GM12872 (cell line): ENCODE results near the gene SMC1B.

Source experiments
- TF ChIP-seq, protein P1 (sequence below): IDR thresholded peaks from 3 replicates; pipeline ENCODE4 v1.5.1; 2011; ENCODE audit warnings: low read depth, mild to moderate bottlenecking, low read length, moderate library complexity; ENCODE audit not compliant: insufficient read depth

Gene SMC1B

DNA sequence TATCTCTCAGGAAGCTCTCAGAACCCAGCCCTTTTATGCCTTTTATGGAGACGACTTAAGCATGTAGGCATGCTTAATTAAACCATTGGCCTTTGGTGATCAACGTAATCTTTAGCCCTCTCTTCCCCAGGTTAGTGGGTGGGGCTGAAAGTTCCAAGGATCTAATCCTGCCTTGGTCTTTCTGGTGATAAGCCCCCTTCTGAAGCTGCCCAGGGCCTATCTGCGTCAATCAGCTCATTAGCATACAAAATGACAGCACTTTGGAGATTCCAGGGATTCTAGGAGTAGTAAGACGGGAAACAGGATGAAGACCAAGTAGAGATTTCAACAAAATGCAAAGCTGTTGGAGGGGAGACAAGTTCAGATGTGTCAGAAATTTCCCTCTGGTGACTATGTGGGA is 100.5 kb downstream of the SMC1B start:
- TF ChIP-seq, protein P1, sequence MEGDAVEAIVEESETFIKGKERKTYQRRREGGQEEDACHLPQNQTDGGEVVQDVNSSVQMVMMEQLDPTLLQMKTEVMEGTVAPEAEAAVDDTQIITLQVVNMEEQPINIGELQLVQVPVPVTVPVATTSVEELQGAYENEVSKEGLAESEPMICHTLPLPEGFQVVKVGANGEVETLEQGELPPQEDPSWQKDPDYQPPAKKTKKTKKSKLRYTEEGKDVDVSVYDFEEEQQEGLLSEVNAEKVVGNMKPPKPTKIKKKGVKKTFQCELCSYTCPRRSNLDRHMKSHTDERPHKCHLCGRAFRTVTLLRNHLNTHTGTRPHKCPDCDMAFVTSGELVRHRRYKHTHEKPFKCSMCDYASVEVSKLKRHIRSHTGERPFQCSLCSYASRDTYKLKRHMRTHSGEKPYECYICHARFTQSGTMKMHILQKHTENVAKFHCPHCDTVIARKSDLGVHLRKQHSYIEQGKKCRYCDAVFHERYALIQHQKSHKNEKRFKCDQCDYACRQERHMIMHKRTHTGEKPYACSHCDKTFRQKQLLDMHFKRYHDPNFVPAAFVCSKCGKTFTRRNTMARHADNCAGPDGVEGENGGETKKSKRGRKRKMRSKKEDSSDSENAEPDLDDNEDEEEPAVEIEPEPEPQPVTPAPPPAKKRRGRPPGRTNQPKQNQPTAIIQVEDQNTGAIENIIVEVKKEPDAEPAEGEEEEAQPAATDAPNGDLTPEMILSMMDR = no peak

DNA sequence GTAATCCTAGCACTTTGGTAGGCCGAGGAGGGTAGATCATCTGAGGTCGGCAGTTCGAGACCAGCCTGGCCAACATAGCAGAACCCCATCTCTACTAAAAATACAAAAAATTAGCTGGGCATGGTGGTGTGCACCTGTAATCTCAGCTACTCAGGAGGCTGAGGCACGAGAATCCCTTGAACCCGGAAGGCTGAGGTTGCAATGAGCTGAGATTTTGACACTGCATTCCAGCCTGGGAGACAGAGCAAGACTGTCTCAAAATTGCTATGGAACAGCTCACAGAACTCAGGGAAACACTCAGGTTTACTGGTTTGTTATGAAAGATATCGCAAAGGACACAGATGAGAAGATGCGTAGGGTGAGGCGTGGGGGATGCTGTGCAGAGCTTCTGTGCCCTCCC is 101.0 kb downstream of the SMC1B start:
- TF ChIP-seq, protein P1 = no peak

DNA sequence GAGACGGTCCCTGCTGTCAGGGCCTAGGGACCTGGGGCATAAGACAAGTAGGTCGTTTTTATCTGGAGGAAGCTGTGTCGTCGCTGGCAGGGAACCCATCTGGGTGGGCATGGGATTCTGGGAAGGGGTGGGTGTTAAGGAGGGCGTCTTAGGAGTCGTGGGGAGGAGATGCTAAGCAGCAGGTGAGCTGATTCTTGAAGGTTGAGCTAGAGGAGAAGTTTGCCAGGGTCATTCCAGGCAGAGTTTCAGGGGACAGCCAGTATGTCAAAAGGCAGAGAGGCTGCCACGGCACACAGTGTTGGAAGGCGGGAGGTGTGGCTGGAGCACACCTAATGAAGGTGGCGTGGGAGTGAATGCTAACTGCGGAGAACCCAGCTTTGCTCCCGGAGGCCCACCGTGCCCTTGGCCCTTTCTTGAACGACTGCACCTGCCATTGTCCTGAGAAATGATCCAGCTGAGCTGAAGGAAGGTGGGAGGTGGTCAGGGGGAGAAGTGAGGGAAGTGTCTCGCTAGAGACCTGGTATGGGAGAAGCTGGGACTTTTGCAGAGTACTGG is 102.3 kb downstream of the SMC1B start:
- TF ChIP-seq, protein P1 = no peak

DNA sequence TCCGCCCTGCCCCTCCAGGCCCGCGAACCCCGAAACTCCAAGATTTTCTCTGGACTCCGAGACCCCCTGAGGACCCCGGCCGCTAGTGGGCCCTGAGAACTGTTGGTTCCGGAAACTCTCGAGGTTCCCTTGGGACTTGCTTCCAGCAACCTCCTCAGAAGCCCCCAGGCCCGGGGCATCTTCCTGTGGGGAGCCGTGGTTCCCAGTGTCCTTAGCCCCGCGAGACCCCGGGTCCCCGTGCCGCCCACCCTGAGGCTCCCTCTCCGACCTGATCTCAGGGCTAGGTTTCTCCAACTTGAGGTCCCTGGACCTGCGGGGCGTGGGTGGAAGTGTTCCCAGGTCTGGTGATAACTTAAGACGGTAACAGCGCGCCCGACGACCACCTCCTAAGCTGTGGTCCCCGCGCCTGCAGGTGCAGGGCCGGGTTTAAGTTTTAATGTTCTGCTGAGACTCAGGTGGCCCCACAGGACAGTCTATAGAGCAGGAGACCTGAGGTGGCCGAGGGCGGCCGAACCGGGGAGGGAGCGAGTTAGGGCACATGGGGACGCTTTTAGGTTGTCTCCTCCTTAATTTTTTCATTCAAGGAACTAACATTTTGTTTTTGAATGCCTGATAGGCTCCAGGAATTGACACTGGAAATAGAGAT is 102.9 kb downstream of the SMC1B start:
- TF ChIP-seq, protein P1 = no peak

DNA sequence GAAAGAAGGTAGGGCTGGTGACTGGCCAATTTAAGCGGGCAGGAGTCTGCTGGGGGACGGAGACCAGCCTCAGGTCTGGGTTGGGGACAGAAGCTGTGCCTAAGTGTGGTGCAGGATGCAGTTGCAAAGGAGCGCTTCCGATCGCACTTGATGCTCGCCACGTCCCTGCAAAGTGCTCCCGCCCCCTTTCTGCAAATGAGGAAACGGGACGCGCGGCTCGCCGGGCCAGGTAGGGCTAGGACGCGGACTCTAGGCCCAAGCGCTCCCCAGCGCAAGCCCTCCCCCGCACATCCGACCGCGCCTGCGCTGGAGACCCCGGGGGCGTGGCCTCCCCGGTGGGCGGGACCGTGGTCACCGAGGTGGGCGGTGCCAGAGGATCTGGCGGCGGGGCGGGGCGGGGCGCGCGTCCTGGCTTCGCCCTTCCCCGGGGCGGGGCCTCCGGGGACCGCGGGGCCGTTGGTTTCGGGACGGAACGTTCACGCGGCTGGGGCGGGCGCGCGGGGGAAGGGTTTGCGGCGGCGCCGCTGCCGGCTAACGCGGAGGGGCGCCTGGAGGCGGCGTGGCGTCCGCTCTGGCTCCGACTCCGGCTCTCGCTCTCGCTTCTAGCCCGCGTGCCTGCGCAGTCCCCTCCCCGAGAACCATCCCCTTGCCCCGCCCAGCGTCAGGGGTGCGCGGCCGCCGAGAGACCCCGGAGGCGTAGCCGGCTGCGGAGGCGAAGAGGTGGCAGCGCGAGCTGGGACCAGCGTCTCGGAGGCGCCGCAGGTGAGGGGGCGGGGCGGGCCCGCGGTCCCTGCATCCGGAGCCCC is 103.8 kb downstream of the SMC1B start, which contains the start of gene FAM118A:
Gene FAM118A, plus strand, starts transcription at position 513 of the 806 bp plus-strand sequence. CDS start 12,446 bp downstream, outside the sequence.
- TF ChIP-seq, protein P1 = no peak

DNA sequence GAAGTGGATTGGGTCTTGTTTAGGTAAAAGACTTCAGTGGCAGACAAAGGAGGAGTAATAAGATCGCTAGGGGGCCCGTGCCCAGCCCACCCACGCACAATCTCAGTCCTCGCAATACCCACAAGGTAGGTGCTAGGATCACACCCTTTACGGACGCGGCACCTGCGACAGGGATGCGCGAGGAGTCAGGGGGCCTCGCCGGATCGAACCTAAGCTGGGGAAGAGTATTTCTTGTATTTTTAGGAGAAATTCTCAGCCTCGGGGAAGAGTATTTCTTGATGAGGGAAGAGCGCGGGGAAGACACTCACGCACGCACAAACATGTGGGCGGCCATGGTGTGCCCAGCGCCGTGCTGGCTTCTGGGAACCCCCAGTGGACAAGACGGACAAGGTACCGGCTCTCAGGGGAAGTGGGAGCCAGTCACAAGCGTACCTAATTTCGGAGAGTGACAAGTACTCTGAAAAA is 104.4 kb downstream of the SMC1B start:
- TF ChIP-seq, protein P1 = no peak

DNA sequence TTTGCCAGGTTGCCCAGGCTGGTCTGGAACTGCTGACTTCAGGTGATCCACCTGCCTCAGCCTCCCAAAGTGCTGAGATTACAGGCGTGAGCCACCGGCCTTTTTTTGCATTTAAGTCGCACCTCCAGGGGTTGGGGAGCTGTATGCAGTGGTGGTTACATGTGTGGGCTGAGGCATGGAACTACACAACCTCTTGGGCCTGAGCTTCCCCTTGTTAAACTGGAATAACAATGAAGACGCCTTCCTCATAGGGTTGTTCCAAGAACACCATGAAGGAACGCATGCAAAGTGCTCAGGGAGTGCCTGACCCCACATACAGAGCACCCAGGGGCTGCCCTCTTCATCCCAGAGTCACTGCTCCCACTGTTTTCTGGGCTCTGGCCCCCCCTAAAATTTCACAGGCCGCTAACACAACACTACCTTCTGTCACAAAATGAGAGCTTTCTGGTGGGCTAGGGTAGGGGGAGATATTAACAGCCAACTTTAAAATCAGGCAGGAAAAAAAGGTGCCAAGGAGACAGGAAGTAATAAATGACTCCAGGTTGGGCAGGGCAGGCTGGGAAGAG is 104.9 kb downstream of the SMC1B start:
- TF ChIP-seq, protein P1 = no peak
